HTERT RPE-1 (cell line): ENCODE results near the gene EFTUD2.

ENCODE experiments used
- in situ Hi-C: fragments of 300-500 bp; cut with MboI; formaldehyde crosslinking; loops from 4 replicates; pipeline ENCODE4 v1.14.3; 2020; ENCODE audit warnings: low sequenced_read_pairs

EFTUD2 gene

DNA sequence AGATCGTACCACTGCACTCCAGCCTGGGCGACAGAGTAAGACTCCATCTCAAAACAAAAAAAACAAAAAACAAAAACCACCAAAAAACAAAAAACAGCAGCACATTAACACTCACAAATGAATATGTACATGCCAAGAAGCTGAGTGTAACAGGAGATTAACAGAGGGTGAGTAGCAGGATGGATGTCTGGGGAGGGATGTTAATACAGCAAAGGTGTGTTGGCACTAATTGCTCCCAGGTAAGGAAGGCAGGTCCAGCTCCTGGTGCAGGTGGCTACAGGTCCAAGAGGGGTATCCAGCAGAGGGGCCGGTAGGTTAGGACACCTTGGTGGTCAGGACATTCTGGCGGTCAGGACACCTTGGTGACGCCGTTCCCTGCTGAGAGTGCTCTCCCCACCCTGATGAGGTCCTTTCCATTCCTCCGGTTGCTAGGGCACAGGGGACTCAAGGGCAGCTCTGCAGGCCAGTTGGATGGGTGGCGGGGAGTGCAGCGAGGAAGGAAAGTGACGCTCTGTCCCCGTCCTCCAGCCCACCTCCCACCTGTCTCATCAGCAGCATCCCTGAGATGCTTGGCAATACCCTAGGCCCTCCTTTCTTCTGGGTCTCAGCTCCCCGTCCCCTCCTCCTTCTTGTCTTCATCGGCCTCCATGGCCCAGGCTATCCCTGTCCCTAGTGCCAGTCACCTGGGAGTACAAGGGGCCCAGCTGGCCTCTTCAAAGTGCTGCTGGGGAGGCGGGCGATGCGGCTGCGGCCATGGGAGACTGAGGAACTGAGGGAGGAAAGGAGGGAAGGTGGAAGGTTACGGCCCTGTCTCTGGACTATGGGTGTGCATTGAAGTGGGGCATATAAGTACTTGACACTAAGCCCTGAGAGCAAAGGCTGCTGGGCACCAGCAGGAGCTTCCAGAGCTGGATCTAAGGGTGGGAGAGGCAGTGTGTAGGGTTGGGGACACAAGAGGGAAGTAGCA lies 26.8 kb upstream of the EFTUD2 start:
- in situ Hi-C loops: no loop called here

GRCh38 chr17:44924107-44924544 lies 24.9 kb upstream of the EFTUD2 start:
- in situ Hi-C loops: no loop called here

- in situ Hi-C loops: no loop called here
Measured at GRCh38 chr17:44922746-44923470, 23.7 kb upstream of the EFTUD2 start.

DNA sequence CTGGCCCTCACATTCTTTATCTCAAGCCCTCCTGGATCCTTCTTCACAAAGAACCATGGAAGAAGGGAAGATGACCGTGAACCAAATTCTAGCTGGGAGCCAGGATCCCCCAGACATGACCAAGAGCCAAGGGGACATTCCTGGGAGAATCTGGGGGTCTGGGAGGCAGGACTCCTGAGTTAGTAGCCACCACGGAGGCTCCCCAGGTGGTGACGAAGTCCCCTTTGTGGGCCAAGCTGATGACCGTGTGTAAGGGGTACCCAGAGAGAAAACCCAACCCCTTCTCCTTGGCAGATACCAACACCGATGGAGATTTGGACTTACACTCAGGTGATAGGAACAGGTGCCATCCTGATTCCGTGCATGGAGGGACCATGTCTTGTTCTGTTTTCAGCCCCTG lies 22.9 kb upstream of the EFTUD2 start:
- in situ Hi-C loops: no loop called here

GRCh38 chr17:44921122-44921882 lies 22.1 kb upstream of the EFTUD2 start:
- in situ Hi-C loops: no loop called here

DNA sequence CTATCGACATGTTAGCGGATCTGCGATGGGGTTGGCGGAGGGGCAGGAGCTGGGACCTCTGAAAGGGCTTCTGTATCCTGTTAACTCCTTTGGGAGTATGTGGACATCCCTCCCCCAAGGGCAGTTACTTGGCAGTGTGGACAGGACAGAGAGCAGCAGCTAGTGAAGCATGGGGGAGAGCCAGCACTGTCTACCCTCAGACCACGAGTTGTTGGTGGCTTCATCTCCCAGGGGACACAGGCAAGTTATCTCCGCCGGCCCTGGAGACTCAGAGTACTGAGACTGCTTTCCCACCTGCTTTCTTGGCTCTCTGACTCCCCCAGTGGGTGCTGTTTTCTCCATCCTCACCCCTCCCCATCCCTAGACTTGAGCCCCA lies 21.3 kb upstream of the EFTUD2 start:
- in situ Hi-C loops: no loop called here

DNA sequence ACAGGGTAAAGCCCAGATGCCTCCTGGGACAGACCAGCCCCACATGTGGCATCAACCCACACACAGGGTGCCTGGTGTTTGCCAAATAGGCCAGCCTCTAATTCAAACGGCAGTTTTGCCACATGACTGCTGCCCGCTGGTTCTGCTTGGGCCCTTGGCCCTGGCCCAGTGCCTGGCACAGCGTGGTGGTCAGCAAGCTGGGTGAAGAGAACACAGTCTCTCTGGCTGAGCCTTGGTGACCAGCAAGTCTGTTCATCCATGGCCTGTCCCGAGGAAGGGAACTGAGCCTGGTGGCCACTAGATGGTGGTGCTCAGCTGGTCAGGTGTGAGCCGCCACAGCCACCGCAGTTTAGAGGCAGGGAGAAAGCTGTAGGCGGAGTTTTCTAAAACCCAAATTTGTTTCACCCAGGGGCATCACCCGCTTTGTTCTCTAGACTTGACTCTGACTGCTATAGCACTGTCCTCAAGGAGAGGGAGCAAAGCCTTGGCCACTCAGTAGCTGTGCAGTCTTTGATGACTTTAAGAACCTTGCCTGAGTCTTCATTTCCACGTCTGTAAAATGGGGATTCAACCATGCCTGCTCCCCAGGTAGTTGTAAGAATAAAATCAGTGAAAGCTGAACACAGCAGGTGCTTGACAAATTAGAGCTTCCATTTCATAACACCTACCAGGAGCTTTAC lies 20.8 kb upstream of the EFTUD2 start:
- in situ Hi-C loops: no loop called here

DNA sequence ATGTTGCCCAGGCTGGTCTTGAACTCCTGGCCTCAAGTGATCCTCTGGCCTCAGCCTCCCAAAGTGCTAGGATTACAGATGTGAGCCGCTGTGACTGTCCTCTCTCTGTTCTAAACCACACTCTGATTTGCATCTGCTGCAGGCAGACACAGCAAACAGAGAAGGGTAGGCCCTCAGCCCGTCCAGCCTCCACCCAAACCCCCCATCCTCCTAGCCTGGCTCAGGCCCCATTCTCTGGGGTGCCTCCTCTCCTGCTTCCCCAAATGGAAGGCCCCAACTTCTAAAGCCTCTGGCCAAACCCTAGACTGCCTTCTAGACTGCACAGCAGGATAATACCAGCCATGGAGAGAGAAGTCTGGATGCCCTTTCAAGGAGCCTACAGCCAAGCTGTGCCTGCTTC lies 20.2 kb upstream of the EFTUD2 start:
- in situ Hi-C loops: no loop called here

- in situ Hi-C loops: no loop called here
Measured at GRCh38 chr17:44918006-44918405, 18.8 kb upstream of the EFTUD2 start.

GRCh38 chr17:44917456-44917855 lies 18.2 kb upstream of the EFTUD2 start:
- in situ Hi-C loops: no loop called here

- in situ Hi-C loops: no loop called here
Measured at GRCh38 chr17:44916781-44917241, 17.6 kb upstream of the EFTUD2 start.

GRCh38 chr17:44915862-44916780 lies 16.9 kb upstream of the EFTUD2 start:
- in situ Hi-C loops: no loop called here

DNA sequence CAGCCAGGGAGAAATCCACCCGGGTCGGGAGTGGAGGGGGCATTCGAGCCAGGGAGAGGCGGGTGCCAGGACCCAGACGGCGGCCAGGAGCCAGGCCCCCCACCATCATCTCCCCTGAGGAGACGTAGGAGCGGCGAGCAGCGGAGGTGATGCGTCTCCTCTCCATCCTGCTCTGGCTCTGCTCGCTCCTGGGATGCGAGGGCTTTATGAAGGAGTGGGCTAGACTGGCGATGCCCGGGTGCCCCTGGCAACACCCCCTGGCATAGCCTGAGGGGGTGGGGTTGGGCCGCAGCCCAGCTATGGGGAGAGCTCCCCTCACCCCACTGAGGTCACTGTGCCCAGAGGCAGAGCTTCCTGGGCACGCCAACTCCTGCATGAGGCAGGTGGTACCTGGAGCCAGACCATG lies 16.1 kb upstream of the EFTUD2 start, which contains the start of gene GFAP:
Gene GFAP (minus strand): TSS at position 180 of the 406 bp plus-strand sequence. CDS start 14 bp downstream, at position 166.
- in situ Hi-C loops: no loop called here

DNA sequence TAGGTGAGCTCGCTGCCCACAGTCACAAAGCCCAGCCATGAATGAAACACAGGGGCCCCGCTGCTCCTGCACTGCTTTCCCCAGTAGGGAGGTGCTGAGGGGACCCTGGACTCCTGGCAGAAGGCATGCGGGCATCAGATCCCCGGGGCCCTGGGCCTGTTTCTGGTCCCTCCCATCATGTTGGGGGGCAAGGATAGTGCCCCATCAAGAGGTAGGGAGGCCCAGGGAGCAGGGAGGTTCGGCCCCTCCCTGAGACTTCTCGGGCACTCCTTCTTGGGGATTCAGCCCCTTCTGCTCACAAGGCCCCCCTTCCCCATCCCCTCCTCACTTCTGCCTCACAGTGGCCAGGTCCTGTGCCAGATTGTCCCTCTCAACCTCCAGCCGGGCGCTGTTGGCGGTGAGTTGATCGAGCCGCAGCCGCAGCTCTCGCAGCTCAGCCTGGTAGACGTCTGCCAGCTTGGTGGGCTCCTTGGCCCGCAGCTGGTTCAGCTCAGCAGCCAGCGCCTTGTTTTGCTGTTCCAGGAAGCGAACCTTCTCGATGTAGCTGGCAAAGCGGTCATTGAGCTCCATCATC lies 15.5 kb upstream of the EFTUD2 start:
- in situ Hi-C loops: no loop called here

GRCh38 chr17:44914148-44914547 lies 14.9 kb upstream of the EFTUD2 start:
- in situ Hi-C loops: no loop called here

DNA sequence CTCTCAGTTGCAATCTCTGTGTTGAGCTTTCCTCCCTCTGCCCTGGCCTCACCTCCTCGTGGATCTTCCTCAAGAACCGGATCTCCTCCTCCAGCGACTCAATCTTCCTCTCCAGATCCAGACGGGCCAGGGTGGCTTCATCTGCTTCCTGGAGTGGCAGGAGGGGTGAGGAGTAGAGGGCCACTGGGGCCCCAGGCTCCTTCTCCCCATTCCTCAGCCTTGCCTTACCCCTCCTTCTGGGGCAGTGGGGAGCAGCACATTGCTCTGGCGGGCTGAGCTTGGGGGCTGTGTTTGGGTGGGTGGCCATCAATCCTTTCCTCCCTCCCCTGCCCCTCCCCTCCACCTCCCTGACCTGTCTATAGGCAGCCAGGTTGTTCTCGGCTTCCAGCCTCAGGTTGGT lies 14.4 kb upstream of the EFTUD2 start:
- in situ Hi-C loops: no loop called here

DNA sequence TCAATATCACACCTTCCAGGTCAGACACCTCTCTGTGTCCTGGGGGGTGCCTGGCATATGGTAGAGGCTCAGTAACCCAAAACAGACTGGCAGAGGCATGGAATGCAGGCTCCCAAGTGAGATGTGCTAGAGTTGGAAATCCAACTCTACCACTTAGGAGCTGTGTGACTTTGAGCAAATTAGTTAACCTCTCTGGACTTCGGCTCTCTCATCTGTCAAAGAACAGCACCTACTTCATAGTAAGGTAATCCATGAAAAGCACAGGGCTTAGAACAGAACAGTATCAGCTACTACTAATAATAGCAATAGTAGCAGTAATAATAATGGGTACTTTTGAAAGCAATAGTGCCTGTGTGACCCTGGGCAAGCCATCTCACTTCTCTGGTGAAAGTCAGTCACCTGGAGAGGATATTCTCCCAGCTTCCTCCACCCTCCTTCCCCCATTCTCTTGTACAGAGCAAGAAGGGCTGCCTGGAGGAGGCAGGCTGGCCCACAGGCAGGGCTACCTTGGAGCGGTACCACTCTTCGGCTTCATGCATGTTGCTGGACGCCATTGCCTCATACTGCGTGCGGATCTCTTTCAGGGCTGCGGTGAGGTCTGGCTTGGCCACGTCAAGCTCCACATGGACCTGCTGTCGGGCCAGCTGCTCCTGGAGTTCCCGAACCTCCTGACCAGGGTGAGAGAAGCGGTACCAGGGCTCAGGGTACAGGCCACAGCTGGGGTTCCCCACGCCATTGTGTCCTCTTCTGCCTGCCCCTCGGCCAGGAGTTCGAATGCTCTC lies 13.7 kb upstream of the EFTUD2 start:
- in situ Hi-C loops: no loop called here
